GM06990 (cell line): ENCODE data around the gene FAM83G.

Experiments
- DNase-seq: peaks from one replicate; pipeline ENCODE4 v3.0.0-alpha.2; 2011; ENCODE audit not compliant: insufficient read length; ENCODE audit errors: extremely low read depth
- H3K27me3 ChIP-seq: replicated peaks from 2 replicates; pipeline ENCODE4 v1.6.0; 2011; ENCODE audit warnings: low read length; ENCODE audit not compliant: control insufficient read depth, insufficient read depth
- H3K36me3 ChIP-seq: 2 replicates; pipeline ENCODE4 v1.5.1; 2011; ENCODE audit warnings: low read length; ENCODE audit not compliant: control insufficient read depth, insufficient read depth
- H3K4me3 ChIP-seq: replicated peaks from 2 replicates; pipeline ENCODE4 v1.5.1; 2011; ENCODE audit warnings: low read depth, mild to moderate bottlenecking, control low read depth, low read length
- CTCF ChIP-seq: IDR thresholded peaks from 2 replicates; pipeline ENCODE4 v1.5.1; 2011; ENCODE audit warnings: low read length, control low read depth, mild to moderate bottlenecking, inconsistent platforms; ENCODE audit not compliant: insufficient read depth, poor library complexity, severe bottlenecking

FAM83G gene

DNA sequence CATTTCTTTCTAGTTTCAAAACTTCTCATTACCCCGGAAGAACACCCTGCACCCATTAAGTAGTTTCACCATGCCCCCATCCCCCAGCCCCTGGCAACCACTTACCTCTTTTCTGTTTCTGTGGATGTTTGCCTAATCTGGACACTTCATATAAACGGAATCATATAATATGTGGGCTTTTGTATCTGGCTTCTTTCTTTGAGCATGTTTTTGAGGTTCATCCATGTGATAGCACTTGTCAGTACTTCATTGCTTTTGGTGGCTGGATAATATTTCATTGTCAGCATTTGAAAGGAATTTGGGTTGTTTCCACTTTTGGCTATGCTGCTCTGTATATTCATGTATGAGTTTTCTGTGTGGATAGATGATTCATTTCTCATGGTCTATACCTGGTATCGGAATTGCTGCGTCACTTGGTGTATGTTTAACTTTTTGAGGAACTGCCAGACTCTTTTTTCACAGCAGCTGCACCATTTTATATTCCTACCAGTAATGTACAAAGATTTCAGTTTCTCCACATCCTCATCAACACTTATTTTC, 82.6 kb downstream of the FAM83G start:
- Histone ChIP-seq H3K27me3 (no peaks in the 10 kb centered on the region), H3K36me3 (peaks cover 9% of the 10 kb centered on the region), H3K4me3 (peak overlapping the region; percentile 18; the same call in 1 of the 2 replicates)
- DNase-seq = peak; percentile 72
- TF ChIP-seq CTCF = no peak

- H3K36me3 ChIP-seq = peaks cover 9% of the 10 kb centered on the region
- no peak for TF ChIP-seq CTCF
- peak overlapping the region; percentile 44 for H3K4me3 ChIP-seq
Measured at GRCh38 chr17:18921485-18921884, 83.1 kb downstream of the FAM83G start.

GRCh38 chr17:18920911-18921441, 83.6 kb downstream of the FAM83G start:
- DNase-seq = peak; percentile 47
- peak overlapping the region; percentile 44; the same call in 1 of the 2 replicates for H3K4me3 ChIP-seq
- no peaks in the 10 kb centered on the region for H3K27me3 ChIP-seq
- H3K36me3 ChIP-seq = peaks cover 9% of the 10 kb centered on the region
- no peak for TF ChIP-seq CTCF

More at GRCh38 chr17:18921485-18921884, 83.1 kb downstream of the FAM83G start:
- no peak for DNase-seq
- H3K27me3 ChIP-seq = no peaks in the 10 kb centered on the region

- peaks cover 11% of the 10 kb centered on the region for H3K36me3 ChIP-seq
- H3K27me3 ChIP-seq = no peaks in the 10 kb centered on the region
- TF ChIP-seq CTCF = no peak
- no peak overlapping the region for H3K4me3 ChIP-seq
- DNase-seq = peak; percentile 23
Measured at GRCh38 chr17:18919963-18920362, 84.6 kb downstream of the FAM83G start.
